ENCODE data around the gene TTBK2.
"Not testable (repeated sequence)": the region's sequence is repeated elsewhere in the genome, so short reads cannot be mapped to it uniquely, and the experiment has no call there.

Gene TTBK2

GRCh38 chr15:42826251-42826890, 94.2 kb downstream of the TTBK2 start:
- DNase-seq (ENCODE audit: low spot score) (no peak), FAIRE-seq (no peak)

GRCh38 chr15:42825599-42825998, 95.0 kb downstream of the TTBK2 start:
- FAIRE-seq = no peak

GRCh38 chr15:42820811-42821210, 99.8 kb downstream of the TTBK2 start:
- FAIRE-seq (no peak), DNase-seq (ENCODE audit: low spot score) (no peak)

More at GRCh38 chr15:42825599-42825998, 95.0 kb downstream of the TTBK2 start:
- DNase-seq (ENCODE audit: low spot score) = no peak

- DNase-seq (ENCODE audit: low spot score) (no peak), FAIRE-seq (no peak)
Measured at GRCh38 chr15:42819786-42820185, 100.8 kb downstream of the TTBK2 start.

GRCh38 chr15:42811433-42811832, 109.1 kb downstream of the TTBK2 start:
- FAIRE-seq = no peak
- DNase-seq (ENCODE audit: low spot score) = no peak

GRCh38 chr15:42808913-42809312, 111.7 kb downstream of the TTBK2 start:
- DNase-seq (ENCODE audit: low spot score) = no peak

GRCh38 chr15:42805266-42805665, 115.3 kb downstream of the TTBK2 start:
- no peak for DNase-seq (ENCODE audit: low spot score)
- FAIRE-seq = no peak

More at GRCh38 chr15:42808913-42809312, 111.7 kb downstream of the TTBK2 start:
- FAIRE-seq = no peak

- FAIRE-seq = no peak
Measured at GRCh38 chr15:42804739-42805138, 115.8 kb downstream of the TTBK2 start.

GRCh38 chr15:42803436-42803835, 117.1 kb downstream of the TTBK2 start:
- DNase-seq (ENCODE audit: low spot score) = no peak
- FAIRE-seq = no peak

More at GRCh38 chr15:42804739-42805138, 115.8 kb downstream of the TTBK2 start:
- DNase-seq (ENCODE audit: low spot score) = no peak

GRCh38 chr15:42802168-42802567, 118.4 kb downstream of the TTBK2 start:
- no peak for DNase-seq (ENCODE audit: low spot score)
- no peak for FAIRE-seq

GRCh38 chr15:42800731-42801474, 119.7 kb downstream of the TTBK2 start:
- DNase-seq (ENCODE audit: low spot score) = no peak
- FAIRE-seq = no peak

GRCh38 chr15:42798802-42799201, 121.8 kb downstream of the TTBK2 start:
- DNase-seq (ENCODE audit: low spot score) = no peak
- FAIRE-seq = no peak

- FAIRE-seq (no peak), DNase-seq (ENCODE audit: low spot score) (no peak)
Measured at GRCh38 chr15:42796955-42797782, 123.4 kb downstream of the TTBK2 start.

GRCh38 chr15:42788725-42789124, 131.9 kb downstream of the TTBK2 start:
- no peak for FAIRE-seq

GRCh38 chr15:42786978-42787377, 133.6 kb downstream of the TTBK2 start:
- FAIRE-seq (no peak), DNase-seq (ENCODE audit: low spot score) (no peak)

More at GRCh38 chr15:42788725-42789124, 131.9 kb downstream of the TTBK2 start:
- DNase-seq (ENCODE audit: low spot score) = no peak

- FAIRE-seq (no peak), DNase-seq (ENCODE audit: low spot score) (no peak)
Measured at GRCh38 chr15:42785569-42785968, 135.0 kb downstream of the TTBK2 start.

GRCh38 chr15:42784705-42785104, 135.9 kb downstream of the TTBK2 start:
- FAIRE-seq (no peak), DNase-seq (ENCODE audit: low spot score) (no peak)

GRCh38 chr15:42782716-42783115, 137.9 kb downstream of the TTBK2 start:
- FAIRE-seq = no peak

GRCh38 chr15:42775416-42775815, 145.2 kb downstream of the TTBK2 start:
- FAIRE-seq = no peak
- no peak for DNase-seq (ENCODE audit: low spot score)

More at GRCh38 chr15:42782716-42783115, 137.9 kb downstream of the TTBK2 start:
- DNase-seq (ENCODE audit: low spot score) = no peak

- no peak for FAIRE-seq
- DNase-seq (ENCODE audit: low spot score) = no peak
Measured at GRCh38 chr15:42772901-42773300, 147.7 kb downstream of the TTBK2 start.

- DNase-seq (ENCODE audit: low spot score) (no peak), FAIRE-seq (no peak)
Measured at GRCh38 chr15:42772144-42772543, 148.4 kb downstream of the TTBK2 start.

GRCh38 chr15:42766109-42766508, 154.5 kb downstream of the TTBK2 start:
- not testable (repeated sequence) for FAIRE-seq

More at GRCh38 chr15:42766109-42766508, 154.5 kb downstream of the TTBK2 start:
- DNase-seq (ENCODE audit: low spot score) = not testable (repeated sequence)
